ENCODE measurements around the gene AK5. TPM values are rescaled to one million over a fixed set of nuclear protein-coding genes. Genes with fewer than 3 reads are reported as not detected.

The AK5 gene, protein sequence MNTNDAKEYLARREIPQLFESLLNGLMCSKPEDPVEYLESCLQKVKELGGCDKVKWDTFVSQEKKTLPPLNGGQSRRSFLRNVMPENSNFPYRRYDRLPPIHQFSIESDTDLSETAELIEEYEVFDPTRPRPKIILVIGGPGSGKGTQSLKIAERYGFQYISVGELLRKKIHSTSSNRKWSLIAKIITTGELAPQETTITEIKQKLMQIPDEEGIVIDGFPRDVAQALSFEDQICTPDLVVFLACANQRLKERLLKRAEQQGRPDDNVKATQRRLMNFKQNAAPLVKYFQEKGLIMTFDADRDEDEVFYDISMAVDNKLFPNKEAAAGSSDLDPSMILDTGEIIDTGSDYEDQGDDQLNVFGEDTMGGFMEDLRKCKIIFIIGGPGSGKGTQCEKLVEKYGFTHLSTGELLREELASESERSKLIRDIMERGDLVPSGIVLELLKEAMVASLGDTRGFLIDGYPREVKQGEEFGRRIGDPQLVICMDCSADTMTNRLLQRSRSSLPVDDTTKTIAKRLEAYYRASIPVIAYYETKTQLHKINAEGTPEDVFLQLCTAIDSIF
- total RNA-seq: 4.8 TPM

DNA sequence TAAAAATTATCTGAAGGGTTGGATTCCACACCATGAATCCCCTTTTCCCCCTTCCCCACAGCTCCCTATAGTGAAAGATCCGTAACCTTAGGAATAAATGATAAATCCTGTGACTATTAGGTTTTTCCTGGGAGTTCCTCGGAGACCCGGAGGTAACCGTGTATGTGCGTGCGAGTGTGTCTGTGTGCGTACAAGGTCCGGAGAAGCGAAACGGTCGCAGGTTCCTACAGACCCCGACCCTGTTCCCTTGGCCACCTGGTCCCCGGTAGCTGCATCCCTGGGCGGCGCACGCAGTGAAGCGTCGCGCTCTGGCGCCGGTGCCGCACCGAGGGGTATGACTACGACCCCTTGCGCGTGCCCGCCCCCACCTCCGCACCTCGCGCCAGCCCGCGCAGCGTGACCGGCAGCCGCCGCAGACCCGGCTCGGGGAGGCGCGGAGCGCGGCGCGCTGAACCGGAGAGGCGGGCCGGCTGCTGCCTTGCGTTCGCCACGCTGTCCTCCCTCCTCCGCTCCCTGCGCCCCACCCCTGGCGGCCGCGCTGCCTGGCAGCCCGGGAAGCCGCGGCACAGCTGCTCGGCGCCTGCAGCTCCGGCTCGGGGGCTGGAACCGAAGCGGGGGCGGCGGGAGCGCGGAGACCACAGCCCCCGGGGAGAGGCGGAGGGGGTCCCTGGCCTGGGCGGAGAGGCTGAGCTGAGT is at the start of gene AK5:
Gene AK5 (plus strand): TSS at position 529 of the 696 bp plus-strand sequence. CDS start 295 bp downstream, outside the sequence.
- peak; percentile 71 for DNase-seq

DNA sequence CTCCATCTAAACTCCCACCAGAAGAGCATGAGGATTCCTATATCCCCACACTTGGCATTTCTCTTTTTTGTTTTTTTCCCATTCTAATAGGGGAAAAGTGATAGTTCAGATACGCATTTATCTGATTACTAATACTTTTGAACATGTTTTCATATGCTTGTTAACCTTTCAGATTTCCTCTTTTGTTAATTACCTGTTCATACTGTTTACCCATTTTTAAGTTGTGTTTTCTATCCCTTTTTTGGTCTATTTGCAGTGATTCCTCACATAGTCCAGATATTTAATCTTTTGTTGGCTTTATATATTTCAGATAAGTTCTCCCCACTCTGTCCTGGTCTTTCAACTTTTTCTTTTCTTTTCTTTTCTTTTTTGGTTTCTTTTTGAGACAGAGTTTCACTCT is 49.0 kb upstream of the AK5 start:
- no peak for DNase-seq

DNA sequence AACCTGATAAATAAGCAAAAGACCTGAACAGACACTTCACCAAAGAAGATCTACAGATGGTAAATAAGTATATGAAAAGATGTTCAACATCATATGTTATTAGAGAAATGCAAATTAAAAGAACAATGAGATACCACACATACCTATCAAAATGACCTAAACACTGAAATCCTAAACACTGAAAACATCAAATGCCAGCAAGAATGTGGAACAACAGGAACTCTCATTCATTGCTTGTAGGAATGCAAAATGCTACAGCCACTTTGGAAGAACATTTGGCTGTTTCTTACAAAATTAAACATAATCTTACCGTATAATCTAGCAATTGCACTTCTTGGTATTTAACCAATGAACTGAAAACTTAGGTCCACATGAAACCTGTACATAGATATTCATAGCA is 47.7 kb upstream of the AK5 start:
- no peak for DNase-seq

DNA sequence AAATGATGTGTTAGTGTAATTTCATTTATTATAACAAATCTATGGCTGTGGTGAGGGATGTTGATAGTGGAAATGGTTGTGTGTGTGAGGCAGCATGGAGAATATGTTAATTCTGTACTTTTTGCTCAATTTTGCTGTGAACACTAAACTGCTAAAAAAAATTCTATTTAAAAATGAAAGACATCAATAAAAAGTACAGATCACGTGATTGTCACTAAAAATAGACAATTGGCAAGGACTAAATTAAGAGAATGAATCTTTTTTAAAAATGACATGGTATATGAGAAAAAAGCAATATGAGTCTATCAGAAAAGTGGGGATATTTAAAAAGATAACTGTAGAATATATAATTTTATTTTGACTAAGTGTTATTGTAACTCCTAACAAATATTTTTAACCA is 46.9 kb upstream of the AK5 start:
- no peak for DNase-seq

DNA sequence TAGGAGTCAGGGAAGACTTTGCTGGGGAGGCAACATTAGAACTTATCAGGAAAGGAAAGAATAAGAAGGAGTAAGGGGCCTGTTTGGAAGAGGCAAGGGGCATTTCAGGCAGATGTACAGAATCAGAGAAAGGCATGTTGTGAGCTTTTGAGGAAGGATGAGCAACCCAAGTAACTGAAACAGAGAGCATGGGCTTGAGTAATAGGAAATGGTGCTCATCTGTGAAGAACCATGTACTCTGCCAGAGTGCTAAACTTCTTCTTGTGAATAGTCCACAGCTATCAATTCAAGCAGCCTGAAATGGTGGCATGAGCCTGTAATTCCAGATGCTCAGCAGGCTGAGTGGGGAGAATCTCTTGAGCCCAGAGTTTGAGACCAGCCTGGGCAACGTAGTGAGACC is 43.4 kb upstream of the AK5 start:
- DNase-seq: no peak

DNA sequence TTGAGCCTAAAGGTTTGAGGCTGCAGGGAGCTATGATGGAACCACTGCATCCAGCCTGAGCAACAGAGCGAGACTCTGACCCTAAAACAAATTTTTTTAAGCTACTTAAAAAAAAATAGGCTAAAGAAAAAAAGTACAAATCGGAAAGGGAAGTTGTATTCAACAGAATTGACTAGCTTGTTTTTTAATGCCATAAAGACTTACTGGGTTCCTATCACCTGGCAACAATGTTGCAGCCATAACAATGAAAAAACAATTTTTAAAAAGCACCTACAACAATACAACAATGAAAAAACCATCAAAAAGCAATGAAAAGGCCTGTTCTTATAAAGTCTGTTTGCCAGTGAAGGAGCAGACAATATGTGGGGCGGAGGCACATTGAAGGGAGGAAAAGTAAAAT is 42.5 kb upstream of the AK5 start:
- no peak for DNase-seq

DNA sequence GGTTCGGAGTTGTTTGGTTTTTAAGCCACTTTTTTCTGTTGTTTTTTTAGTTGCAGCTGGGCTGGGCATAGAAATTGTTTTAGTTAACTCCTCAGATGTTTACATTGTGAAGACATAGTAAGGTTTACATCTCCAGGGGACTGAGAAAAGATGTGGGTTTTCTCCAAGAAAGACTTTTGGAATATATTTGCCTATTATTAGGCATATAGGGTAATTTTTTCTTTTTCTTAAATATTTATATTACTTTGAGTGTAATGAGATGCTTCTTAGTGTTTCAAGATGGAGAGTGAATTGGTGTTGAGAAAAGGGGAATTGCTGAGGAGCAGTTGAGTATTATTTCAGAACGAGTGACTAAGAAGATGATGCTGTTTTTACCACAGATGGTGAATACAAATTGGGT is 36.0 kb upstream of the AK5 start:
- no peak for DNase-seq

DNA sequence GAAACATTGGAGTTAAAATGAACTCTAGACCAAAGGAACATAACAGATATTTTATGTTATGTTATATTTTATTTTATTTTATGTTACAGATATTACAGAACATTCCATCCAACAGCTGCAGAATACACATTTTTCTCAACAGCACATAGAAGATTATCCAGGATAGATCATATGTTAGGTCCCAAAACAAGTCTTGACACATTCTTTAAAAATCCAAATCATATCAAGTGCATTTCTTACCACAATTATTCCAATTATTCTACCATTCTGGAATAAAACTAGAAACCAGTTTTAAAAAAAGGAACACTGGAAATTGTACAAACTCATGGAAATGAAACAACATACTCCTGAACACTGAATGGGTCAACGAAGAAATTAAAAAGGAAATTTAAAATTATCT is 31.7 kb upstream of the AK5 start:
- DNase-seq: no peak

DNA sequence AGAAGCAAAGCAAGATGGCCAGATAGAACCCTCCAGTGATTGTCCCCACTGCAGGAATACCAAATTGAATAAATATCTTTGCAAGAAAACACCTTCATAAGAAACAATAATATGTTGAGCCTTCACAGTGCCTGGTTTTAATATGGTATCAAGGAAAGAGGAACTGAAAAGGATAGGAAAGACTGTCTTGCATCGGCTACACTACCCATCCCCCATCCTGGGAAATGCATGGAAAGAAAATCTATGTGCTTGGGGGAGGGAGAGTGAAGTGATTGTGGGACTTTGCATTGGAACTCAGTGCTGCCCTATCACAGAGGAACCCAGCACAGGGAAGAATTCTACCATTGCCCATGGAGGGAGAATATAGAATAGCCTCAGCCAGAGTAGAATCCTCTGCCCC is 28.6 kb upstream of the AK5 start:
- no peak for DNase-seq

DNA sequence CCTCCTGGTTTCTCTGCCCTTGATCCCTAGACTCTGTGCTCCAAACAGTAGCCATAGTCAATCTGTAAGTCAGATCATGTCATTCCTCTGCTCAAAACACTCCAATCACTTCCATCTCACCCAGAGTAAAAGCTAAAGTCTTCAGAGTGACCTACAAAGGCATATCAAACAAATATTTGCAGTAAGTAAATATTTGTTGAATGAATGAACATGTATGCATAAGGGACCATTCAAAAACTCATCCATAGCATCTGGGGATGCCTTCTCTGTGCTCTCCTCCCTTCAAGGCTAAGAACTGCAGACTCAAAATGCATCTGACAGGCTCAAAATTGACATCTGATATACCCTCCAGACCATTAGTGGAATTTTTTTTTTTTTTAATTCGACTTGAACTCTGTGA is 18.1 kb upstream of the AK5 start:
- DNase-seq: no peak

DNA sequence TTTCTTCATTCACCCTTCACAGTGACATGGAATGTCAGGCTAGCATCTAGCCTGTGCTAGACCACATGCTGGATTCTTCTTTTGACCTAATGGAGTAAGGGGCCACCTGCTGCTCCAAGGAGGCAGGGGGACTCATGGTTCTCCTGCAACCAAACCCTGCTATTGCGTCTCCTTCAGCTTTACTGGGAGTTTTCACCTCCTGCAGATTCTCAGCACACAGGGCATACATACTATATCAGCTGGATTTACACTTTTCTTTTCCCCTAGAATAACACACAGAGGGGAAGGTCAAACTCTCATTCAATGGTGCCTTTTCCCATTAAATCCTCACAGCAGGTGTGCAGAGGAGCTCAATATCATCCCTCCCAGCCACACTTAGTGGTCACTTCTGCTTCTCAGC is 16.6 kb upstream of the AK5 start:
- DNase-seq: no peak

DNA sequence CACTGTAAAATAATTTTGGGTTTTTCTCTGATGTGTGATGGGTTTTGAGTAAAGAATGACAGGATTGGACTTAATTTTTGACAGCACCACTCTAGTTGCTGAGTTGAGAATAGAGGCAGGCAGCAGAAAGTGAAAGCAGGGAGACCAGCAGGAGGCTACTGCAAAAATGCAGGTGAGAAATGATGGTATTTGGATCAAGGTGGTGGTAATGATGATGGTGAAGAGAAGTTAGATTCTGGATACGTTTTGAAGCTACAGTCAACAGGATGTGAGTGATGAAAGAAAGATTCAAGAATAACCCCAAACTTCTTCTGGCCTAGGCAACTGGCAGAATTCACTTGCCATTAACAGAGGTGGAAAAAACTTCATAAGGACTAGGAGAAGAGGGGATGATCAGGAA is 14.8 kb upstream of the AK5 start:
- DNase-seq: no peak

DNA sequence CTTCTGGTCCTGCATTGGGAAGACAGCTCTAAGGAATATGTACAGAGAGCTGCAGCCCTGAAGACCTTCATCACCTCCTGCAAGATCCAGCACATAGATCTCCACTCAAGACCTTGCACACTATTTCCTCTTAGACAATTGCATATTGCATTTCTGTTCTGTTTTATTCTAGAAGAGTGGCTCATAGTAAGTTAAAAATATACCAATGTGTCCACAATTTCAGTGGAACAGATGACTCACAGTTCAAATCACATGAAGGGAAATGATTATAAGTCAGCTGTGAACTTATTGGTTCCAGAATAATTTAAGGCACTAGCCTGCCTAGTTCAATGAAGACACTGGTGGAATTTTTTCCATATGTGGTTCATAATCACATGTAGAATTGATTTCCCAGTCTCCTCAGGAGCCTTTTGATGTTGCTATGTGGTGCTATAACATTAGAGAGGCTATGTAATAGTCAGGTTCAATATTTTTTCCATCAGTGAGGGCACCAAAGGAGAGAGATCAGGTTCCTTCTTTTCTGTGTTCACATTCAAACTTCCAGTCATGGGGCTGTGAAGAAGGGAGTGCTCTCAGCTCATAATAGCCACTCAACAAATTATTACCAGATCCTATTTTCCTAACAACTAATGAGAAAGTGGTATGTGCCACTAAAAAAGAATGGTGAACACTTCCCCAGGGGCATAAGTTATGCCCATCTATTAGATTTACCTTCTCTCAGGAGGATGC is 9.8 kb upstream of the AK5 start:
- DNase-seq: no peak

DNA sequence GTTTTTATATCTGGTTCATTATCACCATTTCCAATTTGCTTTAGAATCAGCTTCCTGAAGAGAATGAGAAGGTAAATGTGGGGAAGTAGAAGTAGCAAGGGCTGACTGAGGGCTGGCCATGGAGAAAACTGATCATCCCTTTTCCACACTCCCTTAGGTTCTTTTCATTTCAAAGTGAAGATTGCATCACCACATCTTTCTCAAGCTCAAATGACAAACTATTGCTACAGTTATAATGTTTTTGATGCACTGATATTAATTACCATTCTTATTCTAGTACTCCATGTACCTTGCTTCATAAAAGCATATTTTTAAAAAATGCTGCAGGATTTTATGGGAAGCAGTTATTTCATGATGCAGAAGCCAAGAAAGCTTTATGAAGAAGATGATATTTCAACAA is 7.9 kb upstream of the AK5 start:
- DNase-seq: no peak

DNA sequence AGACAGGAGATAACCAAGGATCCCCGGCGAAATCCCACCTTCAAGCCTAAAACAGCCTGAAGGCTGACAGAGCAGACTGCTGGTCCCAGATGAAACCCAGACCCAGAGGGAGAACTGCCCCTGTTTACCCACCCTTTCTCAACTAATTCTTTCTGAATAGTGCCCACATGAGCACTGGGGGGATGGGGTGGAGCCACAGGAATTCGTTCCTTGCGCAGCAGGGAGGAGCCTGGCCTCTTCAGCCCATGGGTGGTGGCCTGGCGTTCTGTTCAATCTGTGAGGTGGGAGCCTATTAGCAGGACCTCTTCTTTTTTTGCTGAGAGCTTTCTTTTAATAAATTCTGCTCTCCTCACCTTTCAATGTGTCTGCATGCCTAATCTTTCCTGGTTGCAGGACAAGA is 6.6 kb upstream of the AK5 start:
- DNase-seq: no peak

DNA sequence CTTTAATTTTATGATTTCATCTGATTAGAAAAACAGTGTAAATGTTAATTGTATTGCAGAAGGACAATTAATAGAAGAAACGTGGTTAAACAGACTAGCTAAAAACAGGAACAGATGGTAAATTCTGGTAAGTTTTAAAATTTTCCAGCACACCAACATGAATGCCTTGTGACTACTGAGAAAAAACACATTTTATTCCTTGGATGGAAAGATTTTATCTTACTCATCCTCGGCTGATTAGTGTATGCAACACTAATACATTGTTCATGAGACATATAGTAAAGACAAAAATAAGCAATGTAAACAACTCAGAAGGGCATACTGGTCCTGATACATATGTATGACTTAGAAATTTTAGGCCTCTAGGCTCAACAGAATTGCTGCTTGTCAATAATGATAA is 4.9 kb upstream of the AK5 start:
- no peak for DNase-seq

DNA sequence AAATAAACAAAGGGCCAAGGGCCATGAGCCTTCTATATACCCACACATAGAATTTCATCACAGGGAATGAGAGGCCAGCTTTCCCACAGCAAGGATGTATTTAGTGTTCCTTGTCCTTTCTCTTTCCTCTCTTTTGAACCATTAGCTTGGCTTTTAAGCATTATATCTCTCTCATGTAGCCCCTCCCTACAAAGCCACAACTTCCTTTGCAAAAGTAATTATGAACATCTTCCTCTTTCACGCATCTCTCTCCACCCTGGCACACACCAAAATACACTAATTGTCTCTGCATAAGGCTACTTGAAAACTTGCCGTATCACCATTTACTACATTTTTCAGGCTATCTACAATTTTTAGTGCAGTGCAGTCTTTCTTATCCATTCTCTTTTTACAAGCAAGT is 1.9 kb upstream of the AK5 start:
- DNase-seq: no peak

DNA sequence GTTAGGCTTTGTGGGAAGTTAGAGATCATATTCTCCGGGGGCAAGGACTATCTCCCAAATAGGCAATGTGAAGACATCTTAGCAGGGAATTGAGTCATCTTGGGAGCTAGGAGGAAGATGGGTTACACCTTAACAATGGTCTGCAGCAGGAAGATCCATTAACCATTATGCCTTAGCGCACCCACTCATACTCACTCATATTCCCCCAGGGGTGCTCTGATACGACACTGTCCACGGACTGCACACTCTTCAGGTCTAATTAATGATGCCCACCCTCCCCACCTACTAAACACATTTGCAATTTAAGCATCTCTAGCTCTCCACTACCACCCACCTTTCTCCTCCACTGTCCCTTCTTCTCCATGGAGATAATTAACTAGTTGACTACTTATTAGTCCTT is 857 bp upstream of the AK5 start:
- no peak for DNase-seq

DNA sequence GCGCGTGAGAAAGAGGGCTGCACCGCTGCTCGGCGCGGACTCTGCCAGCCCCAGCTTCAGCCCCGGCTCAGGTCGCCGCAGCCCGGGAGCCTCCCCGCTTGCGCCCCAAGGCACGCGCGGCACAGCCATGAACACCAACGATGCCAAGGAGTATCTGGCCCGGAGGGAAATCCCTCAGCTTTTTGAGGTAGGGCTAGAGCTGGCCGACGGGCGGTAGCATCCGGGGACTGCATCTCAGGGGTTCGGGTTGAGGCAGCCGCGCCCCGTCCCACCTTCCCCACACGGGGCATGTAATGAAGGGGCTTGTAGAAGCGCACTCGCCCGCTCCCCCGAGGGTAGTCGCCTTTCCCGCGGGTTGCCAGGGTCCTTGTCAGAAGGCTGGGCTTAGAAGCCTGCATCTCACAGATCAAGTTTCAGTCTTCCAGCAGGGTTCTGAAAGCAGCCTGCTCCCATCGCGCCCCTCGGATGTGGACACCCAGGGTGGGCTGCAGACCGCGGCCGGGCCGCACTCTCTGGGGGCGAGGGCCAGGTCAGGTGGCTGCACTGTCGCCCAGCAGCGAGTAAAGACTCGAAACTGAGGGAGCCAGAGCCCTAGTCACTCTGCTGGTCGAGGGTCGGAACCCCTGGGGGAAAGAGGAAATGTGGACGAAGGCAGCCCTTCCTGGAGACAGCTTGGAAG is 507 bp downstream of the AK5 start:
- DNase-seq: peak; percentile 22

DNA sequence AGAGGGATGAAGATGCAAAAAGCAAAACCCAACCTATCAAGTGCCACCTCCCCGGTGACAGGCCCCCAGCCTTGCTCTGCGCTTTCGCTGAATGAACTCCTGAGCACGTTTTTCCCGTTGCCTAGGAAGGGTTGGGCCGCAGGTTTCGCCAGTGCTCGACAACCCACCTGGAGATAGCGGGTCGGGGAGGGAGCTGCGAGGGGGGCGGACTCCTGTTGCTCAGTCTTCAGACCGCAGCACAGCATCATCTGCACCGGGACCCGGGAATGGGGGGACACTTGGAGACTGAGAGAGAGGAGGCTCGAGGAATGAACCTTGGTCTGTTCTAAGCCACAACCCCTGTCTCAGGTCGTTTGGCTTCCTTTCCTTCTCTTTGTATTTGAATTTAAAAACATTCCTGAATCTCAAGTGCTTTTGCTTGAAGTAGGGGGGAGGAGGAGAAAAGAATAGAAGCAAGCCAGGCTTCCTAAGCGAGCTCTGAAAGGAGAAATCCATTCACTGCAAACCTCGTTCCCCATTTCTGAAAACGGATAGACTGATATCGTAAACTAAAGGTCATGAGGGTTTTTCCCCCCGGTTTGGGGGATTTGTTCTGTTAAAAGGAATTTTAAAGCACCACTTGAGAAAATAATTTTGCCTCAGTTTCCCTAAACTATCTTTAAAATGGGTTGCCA is 1.2 kb downstream of the AK5 start:
- peak; percentile 8 for DNase-seq

DNA sequence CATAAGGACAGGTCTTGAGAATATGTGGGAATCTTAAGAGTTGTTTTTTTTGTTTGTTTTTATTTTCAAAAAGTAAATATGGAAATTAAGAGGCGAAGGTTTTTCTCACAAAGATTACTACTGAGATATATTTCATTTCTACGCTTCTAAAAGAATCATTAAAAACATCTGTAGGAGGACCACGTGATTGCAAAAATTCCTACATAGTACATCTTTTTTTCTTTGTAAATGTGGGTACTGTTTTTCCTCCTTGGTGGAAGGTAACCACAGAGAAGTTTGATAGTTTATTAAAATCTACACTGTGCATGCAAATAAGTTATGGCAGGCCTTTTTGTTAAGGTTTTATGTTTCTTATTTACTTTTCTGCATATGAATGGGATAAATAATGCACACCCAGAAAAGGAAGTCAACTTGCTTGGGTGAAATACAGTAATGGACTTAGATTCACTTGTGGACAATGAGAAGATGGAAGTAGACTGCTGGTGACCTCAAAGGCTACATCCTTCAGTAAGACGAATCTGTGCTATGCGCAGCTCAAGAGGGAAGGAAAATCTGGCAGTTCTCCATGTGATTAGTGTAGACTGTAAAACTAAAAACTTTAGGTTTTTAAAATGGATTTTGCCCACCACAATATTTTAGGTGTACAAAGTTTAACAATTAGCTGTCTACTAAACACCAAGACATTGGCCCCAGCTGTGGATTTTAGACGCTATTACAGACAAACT is 2.0 kb downstream of the AK5 start:
- no peak for DNase-seq
